Ureter (tissue), 1 donor: ENCODE measurements around the gene PPP4R4. TPM values are rescaled to one million over a fixed set of nuclear protein-coding genes. Genes with fewer than 3 reads are reported as not detected.
"Not testable (repeated sequence)": the region's sequence is repeated elsewhere in the genome, so short reads cannot be mapped to it uniquely, and the experiment has no call there.

Experiments used
- DNase-seq: peaks from one replicate; pipeline ENCODE4 v3.0.0-alpha.2; 2020; ENCODE audit warnings: low spot score
- total RNA-seq: library from RNA; stranded (reverse); gene quantifications from one replicate; pipeline ENCODE4 v1.2.4, GENCODE V29; 2023
- donor health status: DM: yes; HTN: yes; CAD: no.

The PPP4R4 gene
- total RNA-seq, 1 donor from 2014 or later = 0.60 TPM

DNA sequence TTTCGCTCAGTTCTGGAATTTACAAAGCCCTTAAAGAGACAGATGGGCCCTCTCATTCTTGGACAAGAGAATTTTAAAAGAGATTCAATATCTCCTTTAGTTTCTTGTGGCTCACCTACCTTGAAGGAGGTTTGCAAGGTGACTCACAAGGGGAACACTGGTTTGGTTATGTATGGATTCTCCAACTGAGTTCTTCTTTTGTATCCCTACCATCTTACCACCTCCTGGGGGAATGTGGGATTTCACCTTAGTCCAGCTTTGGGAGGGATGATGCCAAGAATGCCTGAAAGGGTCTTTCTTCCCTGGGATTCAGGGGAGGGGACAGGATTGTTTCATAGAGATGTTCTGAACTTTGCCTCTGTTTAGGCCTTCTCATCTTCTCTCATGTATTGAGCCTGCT is 3.7 kb downstream of the PPP4R4 start:
- no peak for DNase-seq

DNA sequence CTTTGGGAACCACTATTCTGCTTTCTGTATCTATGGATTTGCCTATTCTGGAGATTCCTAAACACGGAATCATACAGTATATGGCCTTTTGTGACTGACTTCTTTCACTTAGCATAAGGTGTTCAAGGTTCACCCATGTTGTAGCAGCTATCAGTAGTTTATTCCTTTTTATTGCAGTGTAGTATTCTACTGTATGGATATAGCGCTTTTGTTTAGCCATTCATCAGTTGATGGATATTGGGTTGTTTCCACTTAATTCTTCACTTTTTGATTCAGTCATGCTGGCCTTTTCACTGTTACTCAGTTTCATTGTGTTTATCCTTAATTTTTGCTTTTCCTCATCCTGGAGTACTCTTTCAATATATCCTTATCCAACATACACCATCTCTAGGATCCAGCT is 5.1 kb downstream of the PPP4R4 start:
- no peak for DNase-seq

DNA sequence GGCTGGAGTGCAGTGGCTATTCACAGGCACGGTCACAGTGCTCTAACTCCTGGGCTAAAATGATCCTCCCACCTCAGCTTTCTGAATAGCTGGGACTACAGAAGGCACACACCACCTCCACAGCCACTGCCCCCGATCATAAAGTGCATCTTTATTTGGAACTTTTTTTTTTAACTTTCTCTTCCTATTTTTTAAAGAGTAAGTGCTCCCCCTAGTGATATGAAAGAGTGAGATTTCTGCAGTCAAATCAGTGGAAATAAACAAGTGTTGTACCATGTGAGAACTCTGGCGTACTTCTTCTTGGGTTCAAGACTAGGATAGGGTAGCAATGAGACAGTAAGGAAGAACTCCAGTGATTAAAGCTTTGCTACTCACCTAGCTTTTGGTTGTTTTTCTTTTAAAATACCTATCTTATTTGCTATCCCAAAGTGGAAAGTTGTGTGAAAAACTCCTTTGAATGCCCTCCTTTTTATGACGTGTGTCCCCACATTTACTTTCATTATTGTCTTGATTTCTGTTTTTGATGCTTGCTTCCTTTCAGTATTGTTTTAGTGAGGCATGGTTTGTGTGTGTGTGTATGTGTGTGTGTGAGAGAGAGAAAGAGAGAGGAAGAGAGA is 6.6 kb downstream of the PPP4R4 start:
- no peak for DNase-seq

DNA sequence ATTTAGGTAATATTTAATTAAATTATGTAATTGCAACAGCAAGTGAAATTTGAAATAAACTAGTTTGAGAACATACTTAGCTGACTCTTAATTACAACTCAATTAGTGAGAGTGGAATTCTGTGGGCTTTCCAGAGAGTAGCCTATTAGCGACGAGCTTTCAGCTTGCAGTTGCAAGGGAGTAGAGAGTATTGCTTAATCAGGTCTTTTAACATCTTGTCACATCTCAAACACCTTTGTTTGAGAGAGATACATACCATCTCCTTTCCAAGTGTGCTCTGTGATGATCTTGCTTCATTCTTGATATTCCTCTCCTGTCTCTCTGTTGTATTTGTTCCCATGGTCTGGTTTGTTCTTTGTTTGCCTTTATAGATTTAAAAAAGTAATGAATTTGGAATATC is 7.7 kb downstream of the PPP4R4 start:
- no peak for DNase-seq

GRCh38 chr14:94192536-94192935 is 18.4 kb downstream of the PPP4R4 start:
- DNase-seq = no peak

- no peak for DNase-seq
Observed at GRCh38 chr14:94193776-94194175, 19.7 kb downstream of the PPP4R4 start.

DNA sequence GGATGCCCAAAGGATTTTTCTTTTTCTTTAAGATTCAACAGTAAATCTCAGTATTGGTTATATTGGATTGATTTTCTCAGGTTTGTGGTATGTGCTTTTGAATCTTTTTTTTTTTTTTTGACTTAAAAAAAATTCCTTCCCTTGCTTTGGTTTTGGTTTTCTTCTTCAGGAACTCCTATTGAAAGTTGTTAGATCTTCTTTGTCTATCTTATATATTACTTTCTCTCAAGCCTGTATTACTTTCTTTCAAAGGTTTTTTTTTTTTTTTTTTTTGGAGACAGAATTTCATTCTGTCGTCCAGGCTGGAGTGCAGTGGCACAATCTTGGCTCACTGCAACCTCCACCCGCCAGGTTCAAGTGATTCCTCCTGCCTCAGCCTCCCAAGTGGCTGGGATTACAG is 21.9 kb downstream of the PPP4R4 start:
- DNase-seq = no peak

DNA sequence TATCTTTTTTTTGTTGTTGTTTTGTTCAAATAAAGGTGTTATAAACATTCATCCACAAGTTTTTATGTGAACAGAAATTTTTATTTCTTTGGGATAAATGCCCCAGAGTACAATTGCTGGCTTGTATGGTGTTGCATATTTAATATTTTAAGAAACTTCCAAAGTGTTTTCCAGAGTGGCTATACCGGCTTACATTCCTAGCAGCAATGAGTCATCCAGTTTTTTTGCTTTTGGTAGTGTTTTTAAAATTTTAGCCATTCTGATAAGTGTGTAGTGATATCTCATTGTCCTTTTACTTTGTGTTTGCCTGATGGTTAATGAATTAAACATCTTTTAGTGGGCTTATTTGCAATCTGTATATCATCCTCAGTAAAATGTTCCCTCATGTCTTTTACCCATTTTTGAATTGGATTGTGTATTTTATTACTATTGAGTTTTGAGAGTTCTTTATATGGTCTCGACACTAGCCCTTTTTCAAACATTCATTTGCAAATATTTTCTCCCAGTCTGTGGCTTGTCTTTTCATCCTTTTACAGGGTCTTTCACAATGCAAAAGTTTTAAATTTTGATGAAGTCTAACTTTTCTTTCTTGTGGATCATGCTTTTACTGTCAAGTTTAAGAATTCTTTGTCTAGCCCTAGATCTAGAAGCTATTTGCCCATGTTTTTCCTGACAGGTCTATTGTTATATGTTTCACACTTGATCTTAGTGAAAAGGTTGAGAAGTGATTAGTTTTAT is 29.5 kb downstream of the PPP4R4 start:
- no peak for DNase-seq

GRCh38 chr14:94213021-94213420 is 38.9 kb downstream of the PPP4R4 start:
- DNase-seq = no peak

DNA sequence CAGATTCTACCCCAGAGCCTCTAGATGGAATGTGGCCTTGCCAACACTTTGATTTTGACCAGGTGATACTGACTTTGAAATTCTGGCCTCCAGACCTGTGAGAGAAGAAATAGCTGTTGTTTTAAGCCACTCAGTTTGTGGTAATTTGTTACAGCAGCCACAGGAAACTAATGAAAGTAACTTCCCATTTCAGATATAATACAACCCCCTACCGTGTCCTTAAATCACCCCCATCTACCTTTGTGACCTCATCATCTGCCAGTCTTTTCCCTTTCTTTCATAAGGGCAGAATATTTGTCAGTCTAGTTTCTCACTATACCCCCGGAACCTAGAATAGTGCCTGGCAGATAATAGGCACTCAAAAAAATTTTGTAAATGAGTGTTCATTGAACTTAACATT is 39.6 kb downstream of the PPP4R4 start:
- DNase-seq = no peak

DNA sequence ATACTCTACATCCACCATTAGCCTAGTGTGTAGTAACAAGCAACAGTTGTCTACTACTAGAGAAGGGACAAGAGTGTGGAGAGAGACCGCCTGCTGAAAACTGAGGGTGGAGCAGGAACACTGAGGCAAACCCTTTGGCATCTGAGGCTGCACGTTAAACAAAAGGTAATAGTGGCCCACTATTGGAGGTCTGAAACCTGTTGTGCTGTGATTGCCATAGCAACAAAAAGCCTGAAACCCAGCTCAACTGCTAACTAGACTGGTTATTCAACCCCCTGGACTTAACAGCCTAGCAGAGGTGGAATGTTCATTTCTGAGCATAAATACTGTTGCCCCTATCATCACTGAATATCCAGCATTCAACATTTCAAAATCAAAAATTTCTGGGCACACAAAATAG is 43.0 kb downstream of the PPP4R4 start:
- DNase-seq = no peak

GRCh38 chr14:94218198-94218886 is 44.2 kb downstream of the PPP4R4 start:
- not testable (repeated sequence) for DNase-seq

DNA sequence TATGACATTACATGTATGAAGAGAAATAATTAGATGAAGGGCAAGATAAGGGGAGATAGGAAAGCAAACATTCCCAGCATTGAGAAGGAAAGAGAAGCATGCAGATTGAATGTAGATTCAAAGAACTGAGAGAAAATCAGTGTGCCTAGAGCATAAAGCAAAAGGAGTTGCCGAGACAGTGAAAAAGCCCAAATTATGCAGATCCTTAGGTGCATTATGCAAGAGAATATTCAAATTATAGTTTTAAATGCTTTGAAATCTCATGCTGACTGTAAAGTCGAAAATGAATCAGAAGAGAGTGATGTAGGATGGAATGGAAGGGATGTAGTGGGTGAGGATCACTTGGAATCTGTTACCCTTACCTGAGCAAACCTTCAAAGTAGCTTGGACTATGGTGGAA is 49.9 kb downstream of the PPP4R4 start:
- DNase-seq = no peak

DNA sequence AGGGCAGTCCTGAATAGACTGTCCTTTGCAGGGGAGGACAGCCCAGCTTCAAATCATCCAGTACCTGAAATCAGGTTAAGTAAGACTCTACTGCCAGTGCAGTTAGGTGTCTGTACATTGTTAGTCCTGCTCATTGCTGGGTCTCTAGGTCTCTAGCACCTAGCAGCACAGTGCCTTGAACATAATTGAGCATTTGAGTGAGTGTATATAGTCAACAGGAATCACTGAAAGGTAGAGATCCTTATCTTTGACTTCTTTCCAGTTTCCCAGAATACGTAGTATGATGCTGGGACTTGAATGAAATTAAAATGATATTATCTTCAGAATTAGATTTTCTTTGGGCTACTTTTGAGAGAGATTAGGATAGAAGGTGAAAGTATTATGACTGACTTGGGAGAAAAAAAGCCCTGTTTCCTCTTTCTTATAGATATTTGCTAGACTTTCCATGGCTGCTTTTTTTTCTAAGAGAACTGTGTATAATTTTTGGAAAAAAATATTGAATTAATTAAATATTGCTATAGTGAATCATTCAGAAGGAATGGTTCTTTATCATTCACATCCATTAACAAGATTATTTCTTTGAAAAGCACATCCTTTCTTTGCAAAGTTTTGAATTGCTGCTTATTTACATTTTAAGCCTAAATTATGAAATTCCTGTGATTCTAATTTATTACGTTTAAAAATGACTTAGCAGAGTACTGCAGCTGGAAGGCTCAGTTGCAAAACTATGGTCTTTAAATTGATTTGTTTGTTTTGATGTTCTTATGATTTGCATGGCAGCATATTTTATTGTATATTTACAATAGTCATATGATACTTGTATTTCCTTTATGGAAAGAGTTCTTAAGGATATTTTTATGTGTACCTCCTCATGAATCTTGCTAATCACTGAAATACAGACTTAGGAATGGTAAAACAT is 51.6 kb downstream of the PPP4R4 start:
- DNase-seq = no peak

DNA sequence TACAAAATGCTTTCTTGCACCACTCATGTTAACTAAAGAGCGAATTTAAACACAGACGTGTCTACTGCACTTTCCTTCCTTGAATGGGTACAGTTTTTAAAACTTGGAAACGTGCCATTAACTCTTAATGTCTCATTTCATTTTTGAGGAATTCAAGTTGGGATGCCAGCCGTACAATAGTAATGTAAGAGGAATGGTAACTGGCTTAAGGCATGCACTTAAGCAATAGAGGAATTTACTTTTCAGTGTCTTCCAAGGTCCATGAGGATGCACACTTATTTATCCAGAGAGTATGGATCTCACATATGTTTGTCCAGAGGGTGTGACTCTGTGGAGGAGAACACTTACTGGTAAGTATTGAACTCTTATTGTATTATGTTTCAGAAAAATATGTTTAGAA is 52.9 kb downstream of the PPP4R4 start:
- DNase-seq = no peak

DNA sequence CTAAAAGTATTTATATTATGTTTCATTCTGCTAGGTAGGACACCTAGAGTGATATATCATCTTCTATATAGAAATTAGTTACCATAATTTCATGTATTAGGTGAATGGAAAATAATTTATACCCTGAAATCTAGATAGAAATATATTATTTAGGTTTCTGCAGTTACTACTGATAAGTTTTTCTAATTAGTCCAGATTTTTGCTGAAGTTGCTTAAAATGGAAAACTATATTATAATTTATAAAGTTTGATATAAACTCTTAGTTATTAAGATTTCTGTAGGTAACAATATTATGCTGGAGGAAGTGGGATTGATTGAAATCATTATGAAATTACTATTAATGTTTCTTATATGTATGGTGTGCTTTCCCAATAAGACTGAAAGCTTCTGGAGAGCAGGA is 62.9 kb downstream of the PPP4R4 start:
- no peak for DNase-seq

DNA sequence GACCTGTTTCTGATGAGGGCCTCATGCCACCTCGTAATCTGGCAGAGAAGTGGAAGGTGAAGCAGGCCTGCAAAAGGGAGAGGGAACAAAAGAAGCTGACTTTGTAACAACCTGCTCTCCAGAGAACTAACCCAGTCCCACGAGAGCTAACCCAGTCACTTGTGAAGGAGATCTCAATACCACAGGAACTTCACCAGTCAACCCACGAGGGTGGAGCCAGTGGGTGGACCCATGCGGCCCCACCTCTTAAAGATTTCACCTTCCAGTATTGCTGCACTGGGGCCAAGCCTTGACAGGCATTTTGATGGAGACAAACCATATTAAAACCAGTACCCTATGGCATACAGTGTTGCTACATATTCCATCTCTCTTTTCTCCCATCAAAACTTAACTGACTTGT is 63.9 kb downstream of the PPP4R4 start:
- no peak for DNase-seq

GRCh38 chr14:94239406-94239805 is 65.3 kb downstream of the PPP4R4 start:
- DNase-seq = no peak

GRCh38 chr14:94244182-94244581 is 70.1 kb downstream of the PPP4R4 start:
- no peak for DNase-seq

DNA sequence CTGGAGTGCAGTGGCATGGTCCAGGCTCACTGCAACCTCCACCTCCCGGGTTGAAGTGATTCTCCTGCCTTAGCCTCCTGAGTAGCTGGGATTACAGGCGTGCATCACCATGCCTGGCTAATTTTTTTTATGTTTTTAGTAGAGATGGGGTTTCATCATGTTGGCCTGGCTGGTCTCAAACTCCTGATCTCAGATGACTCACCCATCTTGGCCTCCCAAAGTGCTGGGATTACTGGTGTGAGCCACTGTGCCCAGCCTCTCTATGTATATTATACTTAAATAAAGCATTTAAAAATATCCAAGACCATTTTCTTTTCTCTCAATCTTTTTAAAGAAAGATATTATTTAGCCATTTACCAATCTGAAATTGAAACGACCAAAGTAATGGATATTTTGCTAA is 90.1 kb downstream of the PPP4R4 start:
- not testable (repeated sequence) for DNase-seq

DNA sequence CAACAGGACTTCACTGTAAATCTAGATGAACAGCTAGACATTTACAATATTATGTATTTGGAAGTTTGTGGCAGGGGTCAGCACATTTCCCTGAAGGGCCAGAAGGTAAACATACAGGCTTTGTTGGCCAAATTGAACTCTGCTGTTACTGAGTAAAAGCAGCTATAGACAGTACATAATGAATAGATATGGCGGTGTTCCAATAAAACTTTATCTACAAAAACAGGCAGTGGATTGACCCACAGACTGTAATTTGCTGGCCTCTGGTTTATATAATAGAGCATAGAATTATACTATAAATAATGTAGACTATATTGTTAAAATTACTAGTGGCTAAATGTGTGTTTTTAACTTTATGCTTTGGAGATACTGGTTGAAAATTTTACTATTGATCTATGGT is 93.2 kb downstream of the PPP4R4 start:
- no peak for DNase-seq

- DNase-seq = not testable (repeated sequence)
Observed at GRCh38 chr14:94268582-94268981, 94.5 kb downstream of the PPP4R4 start.
